Endothelial cell of umbilical vein (primary cell): ENCODE measurements around the gene AHRR. TPM values are rescaled to one million over a fixed set of nuclear protein-coding genes. Genes with fewer than 3 reads are reported as not detected.

Experiments used
- BruUV-seq: library from RNA; stranded (reverse); fragments of 400-500 nt; replicated peaks from 2 replicates; lab custom pipeline; 2021; lab: Mats Ljungman, UMichigan
- CTCF ChIA-PET: fragments of 300-600, 350-600 bp; sonication (Branson Sonifier 250); formaldehyde crosslinking; loops from one replicate; lab custom pipeline; 2021; ENCODE audit warnings: antibody characterized with exemption, inconsistent platforms; lab: Charles Lee
- POLR2A ChIA-PET: fragments of 300-600, 350-600 bp; sonication (Branson Sonifier 250); formaldehyde crosslinking; loops from one replicate; lab custom pipeline; 2021; ENCODE audit warnings: antibody characterized with exemption, inconsistent platforms; lab: Charles Lee
- DNase-seq: peaks from one replicate; pipeline ENCODE4 v3.0.0-alpha.2; 2011; ENCODE audit warnings: low read depth, low spot score
- FAIRE-seq: peaks from 2 replicates; lab custom pipeline; 2011; peaks lifted over from hg19 to GRCh38; lab: Jason Lieb, UNC
- H2AFZ ChIP-seq: 2 replicates; pipeline ENCODE4 v1.6.0; 2012; ENCODE audit warnings: low read depth, low read length, control low read depth, inconsistent platforms
- H3K27ac ChIP-seq: 2 replicates; pipeline ENCODE4 v1.5.1; 2011; ENCODE audit warnings: low read depth, mild to moderate bottlenecking, control low read depth, low read length, moderate library complexity; ENCODE audit not compliant: insufficient read depth
- H3K27me3 ChIP-seq, 2 experiments: 2 replicates each; pipeline versions ENCODE4 v1.6.0 to v1.6.1; 2011; ENCODE audit warnings: low read length in 2 of 2, mixed read lengths in 1 of 2; ENCODE audit not compliant: control insufficient read depth in 2 of 2, insufficient read depth in 2 of 2
- H3K36me3 ChIP-seq, 2 experiments: 2 replicates in 1 of 2; 3 replicates in 1 of 2; pipeline ENCODE4 v1.5.1; 2011; ENCODE audit warnings: low read length in 2 of 2, mild to moderate bottlenecking in 1 of 2, moderate library complexity in 1 of 2; ENCODE audit not compliant: control insufficient read depth in 2 of 2, insufficient read depth in 2 of 2; ENCODE audit errors: extremely low read depth in 1 of 2
- H3K4me1 ChIP-seq: 3 replicates; pipeline ENCODE4 v1.5.1; 2011; ENCODE audit warnings: mild to moderate bottlenecking, low read length; ENCODE audit not compliant: control insufficient read depth, insufficient read depth; ENCODE audit errors: extremely low read depth
- H3K4me2 ChIP-seq: 2 replicates; pipeline ENCODE4 v1.6.1; 2011; ENCODE audit warnings: low read length, control low read depth, mixed read lengths; ENCODE audit not compliant: insufficient read depth
- H3K4me3 ChIP-seq, 3 experiments: fragments of 200-600 bp in 1 of 3; sonication (generic), shearing (Covaris generic) in 1 of 3; replicated peaks in 1 of 3; 2 replicates each; pipeline ENCODE4 v1.5.1; 2011 to 2016; ENCODE audit warnings: control low read depth in 3 of 3, low read length in 3 of 3, mild to moderate bottlenecking in 2 of 3, inconsistent platforms in 1 of 3, low read depth in 1 of 3, moderate library complexity in 1 of 3; ENCODE audit not compliant: insufficient read depth in 1 of 3
- H3K79me2 ChIP-seq: 2 replicates; pipeline ENCODE4 v1.6.0; 2012; ENCODE audit warnings: low read length, inconsistent platforms; ENCODE audit not compliant: control insufficient read depth, insufficient read depth
- H3K9ac ChIP-seq: replicated peaks from 2 replicates; pipeline ENCODE3; 2011; ENCODE audit warnings: low read length, control low read depth; ENCODE audit not compliant: insufficient read depth; ENCODE audit errors: extremely low read depth
- H3K9me1 ChIP-seq: replicated peaks from 3 replicates; pipeline ENCODE4 v1.6.0; 2011; ENCODE audit warnings: mild to moderate bottlenecking, low read length; ENCODE audit not compliant: control insufficient read depth, insufficient read depth; ENCODE audit errors: extremely low read depth
- H3K9me3 ChIP-seq: replicated peaks from 2 replicates; pipeline ENCODE4 v1.5.1; 2012; ENCODE audit warnings: low read length, inconsistent platforms; ENCODE audit not compliant: control insufficient read depth, insufficient read depth
- H4K20me1 ChIP-seq: replicated peaks from 2 replicates; pipeline ENCODE3; 2011; ENCODE audit warnings: mild to moderate bottlenecking, low read length; ENCODE audit not compliant: control insufficient read depth, insufficient read depth; ENCODE audit errors: extremely low read depth
- EZH2 ChIP-seq: IDR thresholded peaks from 2 replicates; pipeline ENCODE4 v1.6.1; 2012; ENCODE audit warnings: borderline replicate concordance, low read depth, mild to moderate bottlenecking, moderate library complexity, low read length, inconsistent platforms; ENCODE audit not compliant: severe bottlenecking
- FOS ChIP-seq: IDR thresholded peaks from 2 replicates; pipeline ENCODE4 v1.6.1; 2011; ENCODE audit warnings: mild to moderate bottlenecking, low read length, moderate library complexity, borderline replicate concordance; ENCODE audit not compliant: insufficient read depth
- GATA2 ChIP-seq: IDR thresholded peaks from 2 replicates; pipeline ENCODE4 v1.7.0; 2011; ENCODE audit warnings: low read depth, mild to moderate bottlenecking, moderate library complexity, mixed read lengths, low read length; ENCODE audit not compliant: insufficient read length, insufficient read depth
- JUN ChIP-seq: IDR thresholded peaks from 2 replicates; pipeline ENCODE4 v1.6.1; 2011; ENCODE audit warnings: borderline replicate concordance, low read depth; ENCODE audit not compliant: insufficient read length, insufficient read depth
- MYC ChIP-seq: IDR thresholded peaks from one replicate; pipeline ENCODE4 v1.6.1; 2011; ENCODE audit warnings: mild to moderate bottlenecking, low read depth, low read length
- POLR2A ChIP-seq: IDR thresholded peaks from 2 replicates; pipeline ENCODE4 v1.6.1; 2012; ENCODE audit warnings: low read depth, mild to moderate bottlenecking, control low read depth, low read length
- POLR2AphosphoS5 ChIP-seq: IDR thresholded peaks from 2 replicates; pipeline ENCODE4 v1.6.1; 2012; ENCODE audit warnings: low read depth, mild to moderate bottlenecking, control low read depth, low read length, moderate library complexity; ENCODE audit not compliant: insufficient read depth
- dilution Hi-C: fragments of 300-500 bp; cut with MboI; formaldehyde crosslinking; loops from one replicate; pipeline ENCODE4 v1.15.0; 2019; ENCODE audit warnings: low sequenced_read_pairs; ENCODE audit not compliant: extremely low pct_ligation_motif_present
- intact Hi-C: fragments of 100-400 bp; cut with micrococcal nuclease; formaldehyde crosslinking; loops from one replicate; pipeline ENCODE4 v1.10.0; 2022
- polyA plus RNA-seq, 4 experiments: library from polyadenylated mRNA; depleted of rRNA in 3 of 4; stranded (reverse) in 3 of 4; unstranded in 1 of 4; fragments of >200 nt; gene quantifications; 2 replicates each; pipeline versions ENCODE4 v1.2.1 to v1.2.3, GENCODE V29; 2011 to 2012; ENCODE audit warnings: missing spikeins in 1 of 4
- total RNA-seq: library from RNA; stranded (reverse); gene quantifications from 2 replicates; pipeline ENCODE4 v1.2.3, GENCODE V29; 2021
- TF ChIP-seq, protein P1 (sequence below): IDR thresholded peaks from 2 replicates; pipeline ENCODE4 v1.6.1; 2011; ENCODE audit not compliant: insufficient read depth, insufficient read length
- TF ChIP-seq, protein P2 (sequence below), 2 donors: IDR thresholded peaks; 1 replicate in 1 of 2; 2 replicates in 1 of 2; pipeline ENCODE4 v1.5.1; 2011; ENCODE audit warnings: low read length in 2 of 2, mild to moderate bottlenecking in 2 of 2, moderate library complexity in 2 of 2, control low read depth in 1 of 2, inconsistent platforms in 1 of 2, low read depth in 1 of 2; ENCODE audit not compliant: insufficient read depth in 1 of 2; ENCODE audit errors: extremely low read depth in 1 of 2

Gene AHRR
- total and polyA plus RNA-seq, 2 donors (not counting 3 experiments of a cell fraction or from before 2014, with no cell fraction given), result 3.1 to 7.3 TPM

DNA sequence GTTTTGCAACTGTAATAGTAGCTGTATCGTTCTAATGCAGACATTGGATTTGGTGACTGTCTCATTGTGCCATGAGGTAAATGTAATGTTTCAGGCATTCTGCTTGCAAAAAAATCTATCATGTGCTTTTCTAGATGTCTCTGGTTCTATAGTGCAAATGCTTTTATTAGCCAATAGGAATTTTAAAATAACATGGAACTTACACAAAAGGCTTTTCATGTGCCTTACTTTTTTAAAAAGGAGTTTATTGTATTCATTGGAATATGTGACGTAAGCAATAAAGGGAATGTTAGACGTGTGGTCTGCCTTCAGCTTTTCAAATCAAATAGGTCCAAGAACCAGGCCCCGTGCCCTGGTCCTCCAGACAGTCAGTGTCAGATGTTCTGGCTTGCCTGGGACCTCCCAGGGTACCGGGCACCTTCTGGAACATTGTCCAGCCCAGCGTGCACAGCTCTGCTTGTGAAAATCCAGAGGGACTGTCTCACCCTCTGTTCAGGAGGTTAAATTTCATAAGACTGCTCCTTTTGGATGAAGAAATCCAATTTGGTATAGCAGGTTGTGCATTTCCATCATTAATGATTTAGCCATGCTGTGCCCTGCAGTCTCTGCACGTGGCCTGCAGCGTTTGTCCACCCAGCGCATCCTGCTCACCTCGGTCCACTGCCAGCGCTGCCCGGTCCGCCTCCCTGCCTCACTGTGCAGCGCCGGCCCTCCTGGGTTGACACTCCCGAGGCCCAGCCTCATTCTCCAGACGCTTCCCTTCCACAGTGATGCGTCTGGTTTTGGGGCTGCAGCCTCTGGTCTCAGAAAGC, 6.6 kb upstream of the AHRR start:
- intact Hi-C loops, result loop anchor here (10.0 kb wide), 1 partner anchor 360 kb away; no protein-coding TSS in a partner anchor
- TF ChIP-seq MYC (no peak), POLR2AphosphoS5 (no peak), JUN (no peak), POLR2A (no peak), EZH2 (no peak), FOS (no peak), GATA2 (no peak)
- TF ChIP-seq, protein P1, sequence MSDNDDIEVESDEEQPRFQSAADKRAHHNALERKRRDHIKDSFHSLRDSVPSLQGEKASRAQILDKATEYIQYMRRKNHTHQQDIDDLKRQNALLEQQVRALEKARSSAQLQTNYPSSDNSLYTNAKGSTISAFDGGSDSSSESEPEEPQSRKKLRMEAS, result no peak
- TF ChIP-seq, protein P2, sequence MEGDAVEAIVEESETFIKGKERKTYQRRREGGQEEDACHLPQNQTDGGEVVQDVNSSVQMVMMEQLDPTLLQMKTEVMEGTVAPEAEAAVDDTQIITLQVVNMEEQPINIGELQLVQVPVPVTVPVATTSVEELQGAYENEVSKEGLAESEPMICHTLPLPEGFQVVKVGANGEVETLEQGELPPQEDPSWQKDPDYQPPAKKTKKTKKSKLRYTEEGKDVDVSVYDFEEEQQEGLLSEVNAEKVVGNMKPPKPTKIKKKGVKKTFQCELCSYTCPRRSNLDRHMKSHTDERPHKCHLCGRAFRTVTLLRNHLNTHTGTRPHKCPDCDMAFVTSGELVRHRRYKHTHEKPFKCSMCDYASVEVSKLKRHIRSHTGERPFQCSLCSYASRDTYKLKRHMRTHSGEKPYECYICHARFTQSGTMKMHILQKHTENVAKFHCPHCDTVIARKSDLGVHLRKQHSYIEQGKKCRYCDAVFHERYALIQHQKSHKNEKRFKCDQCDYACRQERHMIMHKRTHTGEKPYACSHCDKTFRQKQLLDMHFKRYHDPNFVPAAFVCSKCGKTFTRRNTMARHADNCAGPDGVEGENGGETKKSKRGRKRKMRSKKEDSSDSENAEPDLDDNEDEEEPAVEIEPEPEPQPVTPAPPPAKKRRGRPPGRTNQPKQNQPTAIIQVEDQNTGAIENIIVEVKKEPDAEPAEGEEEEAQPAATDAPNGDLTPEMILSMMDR (IDR thresholded peaks at IDR 0.05; ENCODE audit: extremely low read depth in 1 of 2, insufficient read depth in 1 of 2, low read depth in 1 of 2, low read length in 2 of 2), result no peak
- H3K4me3 ChIP-seq, result no peak overlapping the region
- CTCF ChIA-PET, result interaction anchor here (1.2 to 5.6 kb wide), 4 partner anchors 111 to 131 kb away, joined by 3 to 94 read pairs (median 38); no protein-coding TSS in a partner anchor
- no peak overlapping the region for H3K4me2 ChIP-seq
- DNase-seq, result no peak
- dilution Hi-C loops, result no loop called here
- POLR2A ChIA-PET, result no interaction called here
- H3K9ac ChIP-seq, result no peak overlapping the region
- no peaks in the 10 kb centered on the region for H3K9me1 ChIP-seq
- peaks cover 17% of the 10 kb centered on the region for H3K4me1 ChIP-seq
- peaks cover 10% of the 10 kb centered on the region for H3K79me2 ChIP-seq
- no peaks in the 10 kb centered on the region for H3K27me3 ChIP-seq
- H3K27ac ChIP-seq, result no peak overlapping the region
- TSS peak; percentile 41 for BruUV-seq
- H2AFZ ChIP-seq, result no peak overlapping the region
- no peaks in the 10 kb centered on the region for H3K9me3 ChIP-seq
- no peak for FAIRE-seq
- no peaks in the 10 kb centered on the region for H4K20me1 ChIP-seq
- H3K36me3 ChIP-seq, result peaks cover 0 to 16% of the 10 kb centered on the region in 2 experiments
